Thoracic aorta (tissue), 2 donors: ENCODE results near the gene FCMR. TPM values are rescaled to one million over a fixed set of nuclear protein-coding genes. Genes with fewer than 3 reads are reported as not detected.

Source experiments
- ATAC-seq: fragments of 150-250 bp; one replicate; pipeline ENCODE4 v1.8.0; 2017; ENCODE audit warnings: low read depth; ENCODE audit not compliant: insufficient number of reproducible peaks, low FRiP score
- DNase-seq: peaks from one replicate; pipeline ENCODE4 v3.0.0-alpha.2; 2020; ENCODE audit warnings: low spot score
- H3K27ac ChIP-seq, 2 donors: fragments of 200-600 bp; sonication (generic); 1 replicate in 1 of 2; 2 replicates in 1 of 2; pipeline ENCODE4 v1.5.1; 2016; ENCODE audit warnings: mild to moderate bottlenecking in 2 of 2, moderate library complexity in 2 of 2
- H3K27me3 ChIP-seq: fragments of 200-600 bp; sonication (generic); replicated peaks from 2 replicates; pipeline ENCODE4 v1.6.0; 2016; ENCODE audit warnings: mild to moderate bottlenecking; ENCODE audit not compliant: insufficient read depth
- H3K36me3 ChIP-seq: fragments of 200-600 bp; sonication (generic); one replicate; pipeline ENCODE4 v1.5.1; 2016
- H3K4me1 ChIP-seq, 2 donors: fragments of 200-600 bp; sonication (generic); 1 replicate in 1 of 2; 2 replicates in 1 of 2; pipeline versions ENCODE4 v1.5.1 to v1.6.0; 2016; ENCODE audit warnings: low read depth in 2 of 2, mild to moderate bottlenecking in 1 of 2; ENCODE audit not compliant: control insufficient read depth in 1 of 2
- H3K4me3 ChIP-seq: fragments of 200-600 bp; sonication (generic); 2 replicates; pipeline ENCODE4 v1.5.1; 2016; ENCODE audit warnings: mild to moderate bottlenecking
- H3K9me3 ChIP-seq: fragments of 200-600 bp; sonication (generic); 2 replicates; pipeline ENCODE4 v1.5.1; 2016
- total RNA-seq, 2 donors: library from RNA; depleted of rRNA; stranded (reverse); fragments of >200 nt; gene quantifications; one replicate each; pipeline versions ENCODE4 v1.1.0 to v1.2.3, GENCODE V29; 2016
- TF ChIP-seq, protein P1 (sequence below): fragments of 200-600 bp; sonication (generic); IDR thresholded peaks from one replicate; pipeline ENCODE4 v1.5.1; 2019; ENCODE audit warnings: antibody characterized with exemption

FCMR gene
- total RNA-seq, 2 donors from 2014 or later: 5.4 TPM; not detected in 1

DNA sequence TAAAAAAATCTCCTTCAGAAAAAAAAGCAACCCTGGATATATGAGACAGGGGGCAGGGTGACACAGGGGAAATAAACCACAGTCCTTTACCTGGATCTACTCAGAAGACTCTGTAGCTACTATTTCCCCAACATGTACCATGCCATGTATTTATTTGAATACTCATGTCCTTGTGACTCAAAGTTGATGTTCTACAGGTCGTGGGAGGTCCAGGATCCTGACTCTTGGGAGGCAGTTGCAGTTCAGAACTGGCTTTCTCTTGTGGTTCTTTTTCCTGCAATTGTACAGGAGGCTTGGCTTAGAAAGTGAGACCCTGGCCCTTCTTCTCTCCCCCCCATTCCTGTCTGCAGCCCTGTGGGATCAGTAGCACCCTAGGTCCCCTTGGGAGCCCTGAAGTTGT lies 30.3 kb downstream of the FCMR start:
- no peak overlapping the region for H3K4me3 ChIP-seq
- H3K4me1 ChIP-seq: no peaks in the 10 kb centered on the region
- TF ChIP-seq, protein P1, sequence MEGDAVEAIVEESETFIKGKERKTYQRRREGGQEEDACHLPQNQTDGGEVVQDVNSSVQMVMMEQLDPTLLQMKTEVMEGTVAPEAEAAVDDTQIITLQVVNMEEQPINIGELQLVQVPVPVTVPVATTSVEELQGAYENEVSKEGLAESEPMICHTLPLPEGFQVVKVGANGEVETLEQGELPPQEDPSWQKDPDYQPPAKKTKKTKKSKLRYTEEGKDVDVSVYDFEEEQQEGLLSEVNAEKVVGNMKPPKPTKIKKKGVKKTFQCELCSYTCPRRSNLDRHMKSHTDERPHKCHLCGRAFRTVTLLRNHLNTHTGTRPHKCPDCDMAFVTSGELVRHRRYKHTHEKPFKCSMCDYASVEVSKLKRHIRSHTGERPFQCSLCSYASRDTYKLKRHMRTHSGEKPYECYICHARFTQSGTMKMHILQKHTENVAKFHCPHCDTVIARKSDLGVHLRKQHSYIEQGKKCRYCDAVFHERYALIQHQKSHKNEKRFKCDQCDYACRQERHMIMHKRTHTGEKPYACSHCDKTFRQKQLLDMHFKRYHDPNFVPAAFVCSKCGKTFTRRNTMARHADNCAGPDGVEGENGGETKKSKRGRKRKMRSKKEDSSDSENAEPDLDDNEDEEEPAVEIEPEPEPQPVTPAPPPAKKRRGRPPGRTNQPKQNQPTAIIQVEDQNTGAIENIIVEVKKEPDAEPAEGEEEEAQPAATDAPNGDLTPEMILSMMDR: no peak
- H3K9me3 ChIP-seq: no peaks in the 10 kb centered on the region
- H3K27ac ChIP-seq: no peak overlapping the region
- DNase-seq: no peak
- no peak for ATAC-seq
- no peaks in the 10 kb centered on the region for H3K27me3 ChIP-seq
- no peaks in the 10 kb centered on the region for H3K36me3 ChIP-seq

DNA sequence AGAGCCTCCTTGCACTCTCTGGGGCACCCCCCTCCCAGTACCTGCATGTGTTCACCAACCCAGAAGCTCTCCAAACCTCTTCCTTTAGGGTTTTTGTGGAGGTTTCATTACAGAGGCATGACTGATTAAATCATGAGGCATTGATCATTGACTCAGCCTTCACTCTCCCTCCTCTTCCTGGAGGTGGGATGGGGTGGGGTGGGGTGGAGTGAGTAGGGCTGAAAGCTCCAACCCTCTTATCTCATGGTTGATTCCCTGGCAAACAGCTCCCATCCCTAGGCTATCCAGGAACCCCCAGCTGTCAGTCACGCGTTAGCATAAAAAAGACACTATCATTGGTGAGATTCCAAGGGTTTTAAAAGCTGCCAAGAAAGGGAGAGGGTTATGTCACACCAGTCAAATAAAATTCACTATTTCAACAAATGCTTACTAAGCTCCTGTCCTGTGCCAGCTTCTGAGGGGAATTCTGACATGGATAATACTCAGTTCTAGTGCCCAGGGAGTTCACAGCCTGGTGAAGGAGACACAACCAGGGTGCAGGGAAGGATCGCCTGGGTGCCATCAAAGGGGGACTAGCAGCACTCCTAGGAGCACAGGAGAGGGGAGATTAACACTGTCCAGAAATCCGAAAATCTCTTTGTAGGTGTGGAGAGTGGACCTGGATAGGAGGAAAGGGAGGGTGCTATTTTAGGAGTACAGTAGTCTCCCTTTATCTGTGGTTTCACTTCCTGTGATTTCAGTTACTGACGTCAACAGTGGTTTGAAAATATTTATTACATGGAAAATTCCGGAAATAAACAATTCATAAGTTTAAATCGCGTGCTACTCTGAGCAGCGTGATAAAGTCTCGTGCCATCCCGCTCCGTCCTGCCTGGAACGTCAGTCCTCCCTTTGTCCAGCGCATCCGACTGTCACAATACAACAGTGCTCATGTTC lies 31.3 kb downstream of the FCMR start:
- no peaks in the 10 kb centered on the region for H3K4me1 ChIP-seq
- H3K36me3 ChIP-seq: no peaks in the 10 kb centered on the region
- no peaks in the 10 kb centered on the region for H3K27me3 ChIP-seq
- DNase-seq: no peak
- TF ChIP-seq, protein P1: no peak
- no peak for ATAC-seq
- no peaks in the 10 kb centered on the region for H3K9me3 ChIP-seq
- H3K4me3 ChIP-seq: no peak overlapping the region
- H3K27ac ChIP-seq: no peak overlapping the region

DNA sequence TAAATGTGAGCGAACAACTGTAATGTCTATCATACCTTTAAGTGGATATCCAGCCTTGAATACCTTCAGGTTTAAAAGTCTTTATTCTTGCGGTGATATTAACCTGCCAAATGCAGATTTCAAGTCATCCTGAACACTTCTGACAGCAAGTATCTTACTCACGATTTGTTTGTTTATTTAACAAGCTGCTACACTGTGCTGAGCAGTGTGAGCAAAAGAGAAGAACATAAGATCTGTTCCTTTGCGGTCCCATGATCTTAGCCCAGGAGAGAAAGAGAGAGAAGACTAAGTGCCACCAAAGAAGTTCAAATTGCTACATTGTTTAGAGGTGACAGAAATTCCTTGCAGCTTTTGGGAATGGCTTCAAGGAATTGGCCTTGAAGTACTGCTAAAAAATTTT lies 34.0 kb downstream of the FCMR start:
- H3K4me3 ChIP-seq: no peak overlapping the region
- ATAC-seq (no peak), DNase-seq (no peak)
- no peaks in the 10 kb centered on the region for H3K4me1 ChIP-seq
- no peak overlapping the region for H3K27ac ChIP-seq
- no peaks in the 10 kb centered on the region for H3K27me3 ChIP-seq
- no peaks in the 10 kb centered on the region for H3K9me3 ChIP-seq
- TF ChIP-seq, protein P1: no peak
- no peaks in the 10 kb centered on the region for H3K36me3 ChIP-seq

DNA sequence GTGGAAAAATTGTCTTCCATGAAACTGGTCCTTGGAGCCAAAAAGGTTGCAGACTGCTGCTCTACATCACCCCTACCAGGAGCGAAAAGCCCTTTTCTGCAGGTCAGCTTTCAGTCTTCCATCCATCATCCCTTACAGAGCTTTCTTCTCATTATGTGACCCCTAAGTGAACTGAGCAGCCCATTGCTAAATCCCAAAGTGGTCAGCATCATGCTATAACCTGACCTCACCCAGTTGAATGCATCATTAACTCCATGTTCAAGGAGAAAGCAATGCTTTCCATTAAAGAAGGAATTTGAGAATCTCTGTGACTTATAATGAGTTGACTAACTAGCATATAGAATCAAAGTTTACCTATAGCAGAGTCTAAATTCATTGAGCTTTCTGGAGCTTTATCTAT lies 34.9 kb downstream of the FCMR start:
- Histone ChIP-seq H3K27ac (no peak overlapping the region), H3K27me3 (no peaks in the 10 kb centered on the region), H3K4me3 (no peak overlapping the region), H3K4me1 (no peaks in the 10 kb centered on the region), H3K9me3 (no peaks in the 10 kb centered on the region), H3K36me3 (no peaks in the 10 kb centered on the region)
- ATAC-seq (no peak), DNase-seq (no peak)
- TF ChIP-seq, protein P1: no peak

DNA sequence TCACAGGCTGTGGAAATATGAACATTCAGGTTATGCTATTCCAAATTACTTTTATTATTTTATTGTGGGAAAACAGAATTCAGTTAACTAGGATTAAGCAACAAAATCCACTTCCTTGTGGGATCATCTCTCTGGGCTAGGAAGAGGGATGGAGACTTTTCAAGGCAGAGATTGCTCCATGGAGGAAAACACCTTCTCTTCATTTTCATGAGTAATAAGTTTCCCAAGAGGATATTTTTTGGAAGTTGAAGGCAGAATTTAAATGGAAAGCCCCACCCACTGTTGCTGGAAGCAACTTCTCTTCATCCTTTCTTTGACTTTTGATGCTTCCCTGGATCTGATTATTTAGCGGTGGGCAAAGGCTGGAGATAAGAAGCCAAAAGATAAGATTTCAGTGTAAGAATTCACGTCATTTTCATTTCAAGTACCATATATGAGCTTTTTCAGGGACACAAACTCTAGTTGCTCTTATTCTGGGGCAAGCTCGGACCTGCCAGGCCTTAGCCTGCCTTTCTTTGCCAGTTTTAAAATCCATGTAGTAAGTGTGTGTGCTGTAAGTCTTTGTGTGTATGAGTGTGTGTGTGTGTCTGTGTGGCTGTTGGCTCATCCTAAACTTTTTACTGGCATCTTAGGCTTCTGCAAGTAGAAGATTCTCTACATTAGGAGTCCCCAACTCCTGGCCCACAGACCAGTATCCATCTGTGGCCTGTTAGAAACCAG lies 36.2 kb downstream of the FCMR start:
- no peaks in the 10 kb centered on the region for H3K27me3 ChIP-seq
- no peaks in the 10 kb centered on the region for H3K36me3 ChIP-seq
- ATAC-seq: no peak
- H3K4me1 ChIP-seq: no peaks in the 10 kb centered on the region
- no peaks in the 10 kb centered on the region for H3K9me3 ChIP-seq
- no peak overlapping the region for H3K27ac ChIP-seq
- TF ChIP-seq, protein P1: no peak
- no peak for DNase-seq
- H3K4me3 ChIP-seq: no peak overlapping the region
